Measurements from ENCODE around the gene GGT6.
A peak's percentile ranks its signal among the peaks of the same experiment; 100 is the strongest.

The GGT6 gene

GRCh38 chr17:4553669-4554068, 6.7 kb downstream of the GGT6 start:
- peak overlapping the region; percentile 79 for H3K4me3 ChIP-seq (ENCODE audit: low read depth, low read length)
- H3K9me3 ChIP-seq = no peaks in the 10 kb centered on the region
- no peak for DNase-seq
- H3K4me1 ChIP-seq = no peaks in the 10 kb centered on the region
- no peak for TF ChIP-seq CTCF (IDR thresholded peaks at IDR 0.05; ENCODE audit: low read depth, low read length)
- peaks cover 21% of the 10 kb centered on the region for H3K36me3 ChIP-seq
- no peaks in the 10 kb centered on the region for H3K27me3 ChIP-seq

GRCh38 chr17:4551796-4552525, 8.4 kb downstream of the GGT6 start:
- peaks cover 31% of the 10 kb centered on the region for H3K36me3 ChIP-seq
- no peak for TF ChIP-seq CTCF (IDR thresholded peaks at IDR 0.05; ENCODE audit: low read depth, low read length)
- no peaks in the 10 kb centered on the region for H3K4me1 ChIP-seq

GRCh38 chr17:4551141-4551540, 9.2 kb downstream of the GGT6 start:
- no peak overlapping the region for H3K4me3 ChIP-seq (ENCODE audit: low read depth, low read length)
- no peaks in the 10 kb centered on the region for H3K9me3 ChIP-seq
- TF ChIP-seq CTCF (IDR thresholded peaks at IDR 0.05; ENCODE audit: low read depth, low read length) = no peak
- peaks cover 31% of the 10 kb centered on the region for H3K36me3 ChIP-seq
- no peak for DNase-seq
- H3K27me3 ChIP-seq = no peaks in the 10 kb centered on the region
- no peaks in the 10 kb centered on the region for H3K4me1 ChIP-seq

More at GRCh38 chr17:4551796-4552525, 8.4 kb downstream of the GGT6 start:
- Histone ChIP-seq H3K9me3 (no peaks in the 10 kb centered on the region), H3K27me3 (no peaks in the 10 kb centered on the region), H3K4me3 (ENCODE audit: low read depth, low read length) (no peak overlapping the region)
- no peak for DNase-seq

GRCh38 chr17:4550534-4551039, 9.8 kb downstream of the GGT6 start:
- Histone ChIP-seq H3K27me3 (no peaks in the 10 kb centered on the region), H3K4me3 (ENCODE audit: low read depth, low read length) (no peak overlapping the region), H3K9me3 (no peaks in the 10 kb centered on the region), H3K4me1 (no peaks in the 10 kb centered on the region), H3K36me3 (peaks cover 31% of the 10 kb centered on the region)
- DNase-seq = no peak
- no peak for TF ChIP-seq CTCF (IDR thresholded peaks at IDR 0.05; ENCODE audit: low read depth, low read length)

- no peak for TF ChIP-seq CTCF (IDR thresholded peaks at IDR 0.05; ENCODE audit: low read depth, low read length)
- peaks cover 31% of the 10 kb centered on the region for H3K36me3 ChIP-seq
- H3K4me1 ChIP-seq = no peaks in the 10 kb centered on the region
- no peak overlapping the region for H3K4me3 ChIP-seq (ENCODE audit: low read depth, low read length)
- H3K27me3 ChIP-seq = no peaks in the 10 kb centered on the region
- no peak for DNase-seq
- no peaks in the 10 kb centered on the region for H3K9me3 ChIP-seq
Measured at GRCh38 chr17:4549781-4550533, 10.4 kb downstream of the GGT6 start.

Measured in BE2C (cell line).